K562 (cell line): ENCODE measurements around the gene STX18. TPM values are rescaled to one million over a fixed set of nuclear protein-coding genes. Genes with fewer than 3 reads are reported as not detected.

Source experiments
- CREB1 ChIP-seq, 2 experiments: sonication (generic) in 1 of 2; formaldehyde crosslinking in 1 of 2; IDR thresholded peaks; 2 replicates each; pipeline versions ENCODE4 v1.6.1 to v1.8.0; 2012 to 2022; ENCODE audit warnings: inconsistent platforms in 1 of 2, mild to moderate bottlenecking in 1 of 2, missing genetic modification reagents in 1 of 2, moderate library complexity in 1 of 2
- HSF4 ChIP-seq: fragments of 250-450 bp; sonication (Bioruptor Pico); IDR thresholded peaks from 2 replicates; pipeline ENCODE4 v2.1.2; 2022; ENCODE audit warnings: mild to moderate bottlenecking, moderate library complexity, borderline replicate concordance
- NCOR1 ChIP-seq: fragments of 450-650 bp; IDR thresholded peaks from 2 replicates; pipeline ENCODE4 v1.6.1; 2016; ENCODE audit warnings: mild to moderate bottlenecking, moderate library complexity
- PTRF ChIP-seq: fragments of 450-650 bp; IDR thresholded peaks from 2 replicates; pipeline ENCODE4 v1.6.1; 2016; ENCODE audit warnings: mild to moderate bottlenecking, missing genetic modification characterization, missing compliant biosample characterization
- SRF ChIP-seq, 2 experiments: fragments of 250-450, 450-650 bp in 1 of 2; sonication (Bioruptor Pico) in 1 of 2; sonication (generic) in 1 of 2; formaldehyde crosslinking; IDR thresholded peaks; 2 replicates each; pipeline versions ENCODE4 v1.5.0 to v1.5.1; 2020 to 2022; ENCODE audit warnings: mild to moderate bottlenecking in 1 of 2, missing genetic modification reagents in 1 of 2
- TAL1 ChIP-seq: fragments of 450-650 bp; IDR thresholded peaks from 2 replicates; pipeline ENCODE4 v1.6.1; 2016; ENCODE audit warnings: mild to moderate bottlenecking
- TBL1XR1 ChIP-seq, 2 experiments: IDR thresholded peaks; 2 replicates each; pipeline ENCODE4 v1.6.1; 2012; ENCODE audit warnings: improper control_type of control experiment in 2 of 2, low read length in 2 of 2, mild to moderate bottlenecking in 1 of 2
- TCF7L2 ChIP-seq: fragments of 150-350 bp; IDR thresholded peaks from 2 replicates; pipeline ENCODE4 v1.6.1; 2016; ENCODE audit warnings: low read depth, mild to moderate bottlenecking, low read length, moderate library complexity
- TEAD1 ChIP-seq, 2 experiments: fragments of 450-650 bp in 1 of 2; sonication (generic) in 1 of 2; formaldehyde crosslinking; IDR thresholded peaks; 2 replicates each; pipeline versions ENCODE4 v1.4.0 to v1.8.0; 2020 to 2022; ENCODE audit warnings: mild to moderate bottlenecking in 2 of 2, missing genetic modification reagents in 1 of 2
- ZBTB2 ChIP-seq: fragments of 450-650 bp; IDR thresholded peaks from 2 replicates; pipeline ENCODE4 v1.6.1; 2016; ENCODE audit warnings: antibody characterized with exemption
- ZNF124 ChIP-seq: sonication (generic); formaldehyde crosslinking; IDR thresholded peaks from 2 replicates; pipeline ENCODE4 v1.8.1; 2022; ENCODE audit warnings: missing genetic modification reagents
- ZNF217 ChIP-seq: sonication (generic); formaldehyde crosslinking; IDR thresholded peaks from 2 replicates; pipeline ENCODE4 v1.8.0; 2022; ENCODE audit warnings: mild to moderate bottlenecking, missing genetic modification reagents
- ZNF407 ChIP-seq: fragments of 450-650 bp; IDR thresholded peaks from 2 replicates; pipeline ENCODE4 v1.6.1; 2016; ENCODE audit warnings: low read depth
- ZNF668 ChIP-seq: fragments of 250-450 bp; sonication (Bioruptor Pico); IDR thresholded peaks from 2 replicates; pipeline ENCODE4 v1.8.0; 2022; ENCODE audit warnings: mild to moderate bottlenecking, inconsistent platforms
- polyA plus RNA-seq, 8 experiments: library from polyadenylated mRNA; depleted of rRNA in 4 of 8; stranded (reverse) in 5 of 8; unstranded in 3 of 8; fragments of >200 nt; fragmentation: Nextera tagmentation in 2 of 8; fragmentation: Illumina TruSeq in 1 of 8; extraction: Ambion mirVana in 2 of 8; extraction: Trizol in 1 of 8; gene quantifications; 2 replicates each; pipeline versions ENCODE4 v1.2.1 to v1.2.3, GENCODE V29; 2011 to 2014; ENCODE audit warnings: inconsistent platforms in 1 of 8, missing spikeins in 1 of 8
- total RNA-seq, 7 experiments: library from RNA; depleted of rRNA in 6 of 7; stranded (reverse); fragments of >200 nt in 6 of 7; fragmentation: Illumina TruSeq in 2 of 7; extraction: Trizol in 2 of 7; gene quantifications; 2 replicates each; pipeline versions ENCODE4 v1.2.1 to v1.2.3, GENCODE V29; 2011 to 2021; ENCODE audit warnings: low replicate concordance in 1 of 7
- TF ChIP-seq, protein P1 (sequence below): IDR thresholded peaks from 2 replicates; pipeline ENCODE4 v1.6.1; 2011; ENCODE audit warnings: borderline replicate concordance, low read depth, mild to moderate bottlenecking, moderate library complexity, low read length; ENCODE audit not compliant: insufficient read depth, poor library complexity, severe bottlenecking

STX18 gene
- total and polyA plus RNA-seq, 9 of the 15 experiments (the other 6 are each of a cell fraction or from before 2014, with no cell fraction given): 6.2 to 41.7 (median 22.7) TPM

GRCh38 chr4:4541661-4542570, at the start of gene STX18 (continued):
- TF ChIP-seq, protein P1, sequence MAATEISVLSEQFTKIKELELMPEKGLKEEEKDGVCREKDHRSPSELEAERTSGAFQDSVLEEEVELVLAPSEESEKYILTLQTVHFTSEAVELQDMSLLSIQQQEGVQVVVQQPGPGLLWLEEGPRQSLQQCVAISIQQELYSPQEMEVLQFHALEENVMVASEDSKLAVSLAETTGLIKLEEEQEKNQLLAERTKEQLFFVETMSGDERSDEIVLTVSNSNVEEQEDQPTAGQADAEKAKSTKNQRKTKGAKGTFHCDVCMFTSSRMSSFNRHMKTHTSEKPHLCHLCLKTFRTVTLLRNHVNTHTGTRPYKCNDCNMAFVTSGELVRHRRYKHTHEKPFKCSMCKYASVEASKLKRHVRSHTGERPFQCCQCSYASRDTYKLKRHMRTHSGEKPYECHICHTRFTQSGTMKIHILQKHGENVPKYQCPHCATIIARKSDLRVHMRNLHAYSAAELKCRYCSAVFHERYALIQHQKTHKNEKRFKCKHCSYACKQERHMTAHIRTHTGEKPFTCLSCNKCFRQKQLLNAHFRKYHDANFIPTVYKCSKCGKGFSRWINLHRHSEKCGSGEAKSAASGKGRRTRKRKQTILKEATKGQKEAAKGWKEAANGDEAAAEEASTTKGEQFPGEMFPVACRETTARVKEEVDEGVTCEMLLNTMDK: no peak
- no peak for TF ChIP-seq ZNF407
- TF ChIP-seq NCOR1: peak; percentile 53; the same call in 1 of the 2 replicates
- TF ChIP-seq TCF7L2: no peak
- TF ChIP-seq TBL1XR1 (IDR thresholded peaks at IDR 0.05; ENCODE audit: low read length in 2 of 2): peak; percentile 80 to 89; a peak in 3 of 4 replicates
- peak; percentile 73 for TF ChIP-seq ZBTB2
- TF ChIP-seq HSF4 (CRISPR knock-in tag): no peak
- peak; percentile 96 for TF ChIP-seq CREB1 (IDR thresholded peaks at IDR 0.05)
- TF ChIP-seq CREB1 (CRISPR knock-in tag; IDR thresholded peaks at IDR 0.05): peak; percentile 98
- TF ChIP-seq PTRF (tag): no peak
- no peak for TF ChIP-seq ZNF217 (CRISPR knock-in tag)
- no peak for TF ChIP-seq ZNF668 (CRISPR knock-in tag)
- peak in 1 of 2 experiments; percentile 65; a peak in 3 of 4 replicates for TF ChIP-seq SRF (CRISPR knock-in tag; IDR thresholded peaks at IDR 0.05)
- TF ChIP-seq TEAD1 (CRISPR knock-in tag; IDR thresholded peaks at IDR 0.05): peak in 1 of 2 experiments; percentile 88; a peak in 2 of 4 replicates
- no peak for TF ChIP-seq ZNF124 (CRISPR knock-in tag)
- TF ChIP-seq TAL1: no peak
